ENCODE measurements around the gene SIK3.
"Not testable (repeated sequence)": the region's sequence is repeated elsewhere in the genome, so short reads cannot be mapped to it uniquely, and the experiment has no call there.

DNA sequence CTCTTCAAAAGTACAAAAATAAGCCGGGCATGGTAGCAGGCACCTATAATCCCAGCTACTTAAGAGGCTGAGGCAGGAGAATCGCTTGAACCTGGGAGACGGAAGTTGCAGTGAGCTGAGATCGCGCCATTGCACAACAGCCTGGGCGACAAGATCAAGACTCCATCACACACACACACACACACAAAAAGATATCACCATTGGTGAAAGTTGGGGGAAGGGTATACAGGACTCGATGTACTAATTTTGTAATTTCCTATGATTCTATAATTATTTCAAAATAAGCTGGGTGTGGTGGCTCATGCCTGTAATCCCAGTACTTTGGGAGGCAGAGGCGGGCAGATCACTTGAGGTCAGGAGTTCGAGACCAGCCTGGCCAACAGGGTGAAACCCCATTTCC lies 48.1 kb downstream of the SIK3 start:
- not testable (repeated sequence) for TF ChIP-seq JUN (CRISPR knock-in tag; IDR thresholded peaks at IDR 0.05); CTCF (IDR thresholded peaks at IDR 0.05); ESRRA (CRISPR knock-in tag; IDR thresholded peaks at IDR 0.05; ENCODE audit: borderline replicate concordance); CREM (CRISPR knock-in tag; IDR thresholded peaks at IDR 0.05); FOXK1 (CRISPR knock-in tag; IDR thresholded peaks at IDR 0.05); SP1 (CRISPR knock-in tag; conservative IDR thresholded peaks at IDR 0.05); ZBTB21 (CRISPR knock-in tag; IDR thresholded peaks at IDR 0.05; ENCODE audit: borderline replicate concordance); ATF3 (CRISPR knock-in tag; conservative IDR thresholded peaks at IDR 0.05); IRF2 (CRISPR knock-in tag; IDR thresholded peaks at IDR 0.05; ENCODE audit: borderline replicate concordance, low read depth)
- TF ChIP-seq, protein P1, sequence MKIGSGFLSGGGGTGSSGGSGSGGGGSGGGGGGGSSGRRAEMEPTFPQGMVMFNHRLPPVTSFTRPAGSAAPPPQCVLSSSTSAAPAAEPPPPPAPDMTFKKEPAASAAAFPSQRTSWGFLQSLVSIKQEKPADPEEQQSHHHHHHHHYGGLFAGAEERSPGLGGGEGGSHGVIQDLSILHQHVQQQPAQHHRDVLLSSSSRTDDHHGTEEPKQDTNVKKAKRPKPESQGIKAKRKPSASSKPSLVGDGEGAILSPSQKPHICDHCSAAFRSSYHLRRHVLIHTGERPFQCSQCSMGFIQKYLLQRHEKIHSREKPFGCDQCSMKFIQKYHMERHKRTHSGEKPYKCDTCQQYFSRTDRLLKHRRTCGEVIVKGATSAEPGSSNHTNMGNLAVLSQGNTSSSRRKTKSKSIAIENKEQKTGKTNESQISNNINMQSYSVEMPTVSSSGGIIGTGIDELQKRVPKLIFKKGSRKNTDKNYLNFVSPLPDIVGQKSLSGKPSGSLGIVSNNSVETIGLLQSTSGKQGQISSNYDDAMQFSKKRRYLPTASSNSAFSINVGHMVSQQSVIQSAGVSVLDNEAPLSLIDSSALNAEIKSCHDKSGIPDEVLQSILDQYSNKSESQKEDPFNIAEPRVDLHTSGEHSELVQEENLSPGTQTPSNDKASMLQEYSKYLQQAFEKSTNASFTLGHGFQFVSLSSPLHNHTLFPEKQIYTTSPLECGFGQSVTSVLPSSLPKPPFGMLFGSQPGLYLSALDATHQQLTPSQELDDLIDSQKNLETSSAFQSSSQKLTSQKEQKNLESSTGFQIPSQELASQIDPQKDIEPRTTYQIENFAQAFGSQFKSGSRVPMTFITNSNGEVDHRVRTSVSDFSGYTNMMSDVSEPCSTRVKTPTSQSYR (CRISPR knock-in tag; IDR thresholded peaks at IDR 0.05), result not testable (repeated sequence)
- TF ChIP-seq, protein P2, sequence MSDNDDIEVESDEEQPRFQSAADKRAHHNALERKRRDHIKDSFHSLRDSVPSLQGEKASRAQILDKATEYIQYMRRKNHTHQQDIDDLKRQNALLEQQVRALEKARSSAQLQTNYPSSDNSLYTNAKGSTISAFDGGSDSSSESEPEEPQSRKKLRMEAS (CRISPR knock-in tag; IDR thresholded peaks at IDR 0.05), result not testable (repeated sequence)
- TF ChIP-seq, protein P3, sequence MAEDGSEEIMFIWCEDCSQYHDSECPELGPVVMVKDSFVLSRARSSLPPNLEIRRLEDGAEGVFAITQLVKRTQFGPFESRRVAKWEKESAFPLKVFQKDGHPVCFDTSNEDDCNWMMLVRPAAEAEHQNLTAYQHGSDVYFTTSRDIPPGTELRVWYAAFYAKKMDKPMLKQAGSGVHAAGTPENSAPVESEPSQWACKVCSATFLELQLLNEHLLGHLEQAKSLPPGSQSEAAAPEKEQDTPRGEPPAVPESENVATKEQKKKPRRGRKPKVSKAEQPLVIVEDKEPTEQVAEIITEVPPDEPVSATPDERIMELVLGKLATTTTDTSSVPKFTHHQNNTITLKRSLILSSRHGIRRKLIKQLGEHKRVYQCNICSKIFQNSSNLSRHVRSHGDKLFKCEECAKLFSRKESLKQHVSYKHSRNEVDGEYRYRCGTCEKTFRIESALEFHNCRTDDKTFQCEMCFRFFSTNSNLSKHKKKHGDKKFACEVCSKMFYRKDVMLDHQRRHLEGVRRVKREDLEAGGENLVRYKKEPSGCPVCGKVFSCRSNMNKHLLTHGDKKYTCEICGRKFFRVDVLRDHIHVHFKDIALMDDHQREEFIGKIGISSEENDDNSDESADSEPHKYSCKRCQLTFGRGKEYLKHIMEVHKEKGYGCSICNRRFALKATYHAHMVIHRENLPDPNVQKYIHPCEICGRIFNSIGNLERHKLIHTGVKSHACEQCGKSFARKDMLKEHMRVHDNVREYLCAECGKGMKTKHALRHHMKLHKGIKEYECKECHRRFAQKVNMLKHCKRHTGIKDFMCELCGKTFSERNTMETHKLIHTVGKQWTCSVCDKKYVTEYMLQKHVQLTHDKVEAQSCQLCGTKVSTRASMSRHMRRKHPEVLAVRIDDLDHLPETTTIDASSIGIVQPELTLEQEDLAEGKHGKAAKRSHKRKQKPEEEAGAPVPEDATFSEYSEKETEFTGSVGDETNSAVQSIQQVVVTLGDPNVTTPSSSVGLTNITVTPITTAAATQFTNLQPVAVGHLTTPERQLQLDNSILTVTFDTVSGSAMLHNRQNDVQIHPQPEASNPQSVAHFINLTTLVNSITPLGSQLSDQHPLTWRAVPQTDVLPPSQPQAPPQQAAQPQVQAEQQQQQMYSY (CRISPR knock-in tag; IDR thresholded peaks at IDR 0.05), result not testable (repeated sequence)

Measured in WTC11 (cell line).